Gastroesophageal sphincter (tissue), 3 donors: ENCODE data around the gene SSX1.
"Not testable (repeated sequence)": the region's sequence is repeated elsewhere in the genome, so short reads cannot be mapped to it uniquely, and the experiment has no call there.

Source experiments
- CTCF ChIP-seq, 4 experiments: fragments of 200-600 bp in 2 of 4; fragments of 450-650 bp in 2 of 4; sonication (generic) in 1 of 4; IDR thresholded peaks; one replicate each; pipeline ENCODE4 v1.5.1; 2017 to 2019; ENCODE audit warnings: antibody characterized with exemption in 4 of 4, mild to moderate bottlenecking in 2 of 4, moderate library complexity in 2 of 4
- EP300 ChIP-seq: sonication (generic); formaldehyde crosslinking; IDR thresholded peaks from one replicate; pipeline ENCODE4 v1.6.1; 2017; ENCODE audit warnings: antibody characterized with exemption, mild to moderate bottlenecking

- not testable (repeated sequence) for TF ChIP-seq CTCF (IDR thresholded peaks at IDR 0.05); EP300
Measured at GRCh38 chrX:48224196-48224595, 31.0 kb upstream of the SSX1 start.
